GM18519 (cell line): ENCODE results near the gene SIPA1.

Experiments
- ATAC-seq: cut with Tn5 transposase; IDR thresholded peaks from one replicate; pipeline ENCODE4 v1.9.1; 2021; ENCODE audit warnings: mild to moderate bottlenecking, moderate library complexity; ENCODE audit not compliant: unreplicated experiment, low FRiP score

SIPA1 gene, protein sequence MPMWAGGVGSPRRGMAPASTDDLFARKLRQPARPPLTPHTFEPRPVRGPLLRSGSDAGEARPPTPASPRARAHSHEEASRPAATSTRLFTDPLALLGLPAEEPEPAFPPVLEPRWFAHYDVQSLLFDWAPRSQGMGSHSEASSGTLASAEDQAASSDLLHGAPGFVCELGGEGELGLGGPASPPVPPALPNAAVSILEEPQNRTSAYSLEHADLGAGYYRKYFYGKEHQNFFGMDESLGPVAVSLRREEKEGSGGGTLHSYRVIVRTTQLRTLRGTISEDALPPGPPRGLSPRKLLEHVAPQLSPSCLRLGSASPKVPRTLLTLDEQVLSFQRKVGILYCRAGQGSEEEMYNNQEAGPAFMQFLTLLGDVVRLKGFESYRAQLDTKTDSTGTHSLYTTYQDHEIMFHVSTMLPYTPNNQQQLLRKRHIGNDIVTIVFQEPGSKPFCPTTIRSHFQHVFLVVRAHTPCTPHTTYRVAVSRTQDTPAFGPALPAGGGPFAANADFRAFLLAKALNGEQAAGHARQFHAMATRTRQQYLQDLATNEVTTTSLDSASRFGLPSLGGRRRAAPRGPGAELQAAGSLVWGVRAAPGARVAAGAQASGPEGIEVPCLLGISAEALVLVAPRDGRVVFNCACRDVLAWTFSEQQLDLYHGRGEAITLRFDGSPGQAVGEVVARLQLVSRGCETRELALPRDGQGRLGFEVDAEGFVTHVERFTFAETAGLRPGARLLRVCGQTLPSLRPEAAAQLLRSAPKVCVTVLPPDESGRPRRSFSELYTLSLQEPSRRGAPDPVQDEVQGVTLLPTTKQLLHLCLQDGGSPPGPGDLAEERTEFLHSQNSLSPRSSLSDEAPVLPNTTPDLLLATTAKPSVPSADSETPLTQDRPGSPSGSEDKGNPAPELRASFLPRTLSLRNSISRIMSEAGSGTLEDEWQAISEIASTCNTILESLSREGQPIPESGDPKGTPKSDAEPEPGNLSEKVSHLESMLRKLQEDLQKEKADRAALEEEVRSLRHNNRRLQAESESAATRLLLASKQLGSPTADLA

DNA sequence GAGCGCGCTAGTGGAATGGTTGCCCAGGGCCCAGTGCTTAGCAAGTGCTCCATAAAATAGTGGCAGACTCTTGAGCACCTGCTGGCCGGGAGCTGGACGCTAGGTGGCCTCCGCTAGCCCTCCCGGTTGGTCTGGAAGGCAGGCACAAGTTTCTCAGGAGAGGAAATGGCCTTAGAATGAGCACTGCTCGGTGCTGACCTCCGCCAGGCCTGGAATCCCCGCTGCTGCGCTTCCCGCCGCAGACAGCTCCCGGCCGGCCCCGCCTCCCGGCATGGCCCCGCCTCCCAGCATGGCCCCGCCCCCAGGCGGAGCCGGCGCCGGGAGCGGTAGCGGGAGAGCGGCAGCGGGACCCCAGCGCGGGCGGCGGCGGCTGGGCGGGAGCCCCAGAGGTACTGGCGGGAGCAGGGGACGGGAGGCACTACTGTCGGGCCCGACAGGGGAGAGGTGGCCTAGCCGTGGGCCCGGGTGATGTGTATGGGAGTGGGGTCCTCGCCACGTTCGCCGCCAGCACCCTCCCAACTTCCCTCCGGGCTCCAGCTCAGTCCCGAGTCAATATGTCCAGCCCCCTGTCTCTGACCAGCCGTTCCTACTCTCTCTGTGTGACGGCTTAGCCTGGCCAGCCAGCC lies at the start of gene SIPA1:
Gene SIPA1, plus strand, starts transcription at position 308 of the 626 bp plus-strand sequence. CDS start 2,821 bp downstream, outside the sequence.
- no peak for ATAC-seq

- no peak for ATAC-seq
These were observed 49.5 kb upstream of the SIPA1 start for GRCh38 chr11:65588199-65589054.

DNA sequence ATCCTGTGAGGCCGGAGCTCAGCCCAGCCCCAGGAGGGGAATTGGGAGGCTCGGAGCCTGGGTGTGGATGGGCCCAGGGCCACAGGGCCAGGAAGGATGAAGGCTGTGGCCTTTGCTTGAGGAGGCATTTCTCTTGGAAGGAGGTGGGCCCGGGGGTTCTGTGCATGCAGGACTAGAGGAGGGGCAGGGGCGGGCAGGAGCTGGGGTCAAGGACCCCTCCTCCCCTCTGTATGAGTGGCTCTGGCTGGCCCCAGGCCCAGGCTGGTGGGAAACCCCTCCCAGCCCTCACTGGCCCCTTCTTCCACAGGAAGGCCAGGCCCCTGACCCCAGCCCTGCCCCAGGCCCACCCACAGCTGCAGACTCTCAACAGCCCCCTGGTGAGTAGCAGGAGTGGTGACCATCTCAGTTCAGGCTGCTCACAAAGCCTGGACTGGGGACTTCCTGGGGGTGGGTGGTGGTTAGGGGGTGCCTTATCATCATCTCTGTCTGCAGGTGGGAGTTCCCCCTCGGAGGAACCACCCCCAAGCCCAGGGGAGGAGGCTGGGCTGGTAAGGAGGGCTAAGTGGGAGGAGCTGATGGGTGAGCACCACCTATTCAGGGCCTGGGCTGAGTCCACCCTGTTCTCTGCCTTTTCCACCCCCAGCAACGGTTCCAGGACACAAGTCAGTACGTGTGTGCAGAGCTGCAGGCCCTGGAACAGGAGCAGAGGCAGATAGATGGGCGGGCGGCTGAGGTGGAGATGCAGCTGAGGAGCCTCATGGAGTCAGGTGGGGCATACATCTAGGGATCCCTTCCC lies 48.3 kb upstream of the SIPA1 start:
- no peak for ATAC-seq

- ATAC-seq = no peak
These were observed 47.6 kb upstream of the SIPA1 start for GRCh38 chr11:65590240-65590738.

- ATAC-seq = no peak
These were observed 45.7 kb upstream of the SIPA1 start for GRCh38 chr11:65591939-65592857.

- no peak for ATAC-seq
These were observed 44.9 kb upstream of the SIPA1 start for GRCh38 chr11:65592858-65593517.

- ATAC-seq = no peak
These were observed 44.1 kb upstream of the SIPA1 start for GRCh38 chr11:65593518-65594414.

DNA sequence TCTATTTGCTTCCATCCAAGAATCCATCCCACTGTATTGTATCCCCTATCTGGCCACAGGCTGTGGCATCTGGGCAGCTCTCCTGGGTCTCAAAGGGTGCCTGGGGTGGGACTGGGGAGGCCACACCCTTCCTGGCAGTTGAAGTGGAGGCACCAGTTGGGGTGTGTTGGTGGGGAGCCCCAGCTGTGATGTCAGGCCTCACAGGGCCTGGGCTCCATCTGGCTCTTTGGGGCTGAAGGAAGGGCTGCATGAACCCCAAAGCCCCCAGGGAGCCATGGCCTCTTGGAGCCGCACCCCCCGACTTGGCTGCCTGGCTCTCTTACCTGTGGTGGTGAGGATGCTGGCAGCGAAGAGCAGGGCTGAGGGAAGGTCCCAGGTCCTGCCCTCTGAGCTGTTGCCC lies 42.8 kb upstream of the SIPA1 start:
- no peak for ATAC-seq

DNA sequence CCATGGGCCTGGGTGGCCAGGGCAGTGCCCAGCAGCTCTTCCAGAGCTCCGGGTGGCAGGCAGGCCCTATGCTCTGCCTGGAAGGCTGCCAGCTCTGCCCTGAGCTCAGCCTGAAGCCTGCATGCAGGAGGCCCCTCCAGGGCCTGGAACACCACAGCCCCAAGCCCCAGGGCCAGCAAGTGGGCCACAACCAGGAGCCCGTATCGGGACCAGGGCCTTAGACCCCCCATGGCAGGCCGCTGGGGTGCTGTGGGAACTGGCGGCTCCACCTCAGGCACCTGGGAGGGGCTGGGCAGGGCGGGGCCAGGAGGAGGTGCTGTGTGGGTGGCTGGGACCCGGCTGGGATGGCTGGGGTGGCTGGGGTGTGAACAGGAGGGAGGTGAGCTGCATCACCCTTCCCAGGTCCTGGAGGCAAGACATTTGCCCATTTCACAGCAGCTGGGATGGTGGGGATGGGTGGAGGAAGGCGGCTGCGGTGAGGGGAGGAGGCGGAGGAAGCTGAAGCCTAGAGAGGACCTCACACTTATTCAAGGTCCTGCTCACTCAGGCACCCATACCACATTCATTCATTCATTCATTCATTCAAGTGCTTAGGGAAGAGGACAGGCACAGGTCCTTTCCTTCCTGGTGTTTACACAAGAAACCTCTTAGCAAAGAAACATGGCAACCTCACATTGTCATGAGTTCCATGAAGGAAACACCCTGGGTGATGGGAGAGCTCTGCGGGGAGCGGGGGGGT lies 42.2 kb upstream of the SIPA1 start, which contains the start of gene KCNK7:
Gene KCNK7, minus strand, starts transcription at position 258 of the 739 bp plus-strand sequence. Its CDS starts 28 bp downstream, at position 230.
- ATAC-seq = no peak

DNA sequence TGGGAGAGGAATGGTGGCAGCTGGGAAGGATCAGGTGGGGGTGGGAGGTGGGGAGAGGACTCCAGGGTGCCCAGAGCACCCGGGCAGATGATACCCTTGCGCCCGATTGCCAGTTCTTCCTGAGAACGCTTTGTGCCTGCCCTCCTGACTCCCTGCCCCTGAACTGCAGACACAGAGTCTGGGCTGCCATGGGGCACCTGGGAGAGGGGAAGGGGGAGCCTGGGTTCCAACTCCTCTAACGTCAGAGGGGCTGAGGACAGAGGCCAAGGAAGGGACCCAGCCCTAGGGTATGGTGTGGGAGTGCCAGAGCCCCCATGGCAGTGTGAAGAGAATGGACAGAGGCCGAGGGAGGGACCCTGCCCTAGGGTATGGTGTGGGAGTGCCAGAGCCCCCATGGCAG lies 41.4 kb upstream of the SIPA1 start:
- ATAC-seq = no peak

- ATAC-seq = no peak
These were observed 39.6 kb upstream of the SIPA1 start for GRCh38 chr11:65598258-65598699.

DNA sequence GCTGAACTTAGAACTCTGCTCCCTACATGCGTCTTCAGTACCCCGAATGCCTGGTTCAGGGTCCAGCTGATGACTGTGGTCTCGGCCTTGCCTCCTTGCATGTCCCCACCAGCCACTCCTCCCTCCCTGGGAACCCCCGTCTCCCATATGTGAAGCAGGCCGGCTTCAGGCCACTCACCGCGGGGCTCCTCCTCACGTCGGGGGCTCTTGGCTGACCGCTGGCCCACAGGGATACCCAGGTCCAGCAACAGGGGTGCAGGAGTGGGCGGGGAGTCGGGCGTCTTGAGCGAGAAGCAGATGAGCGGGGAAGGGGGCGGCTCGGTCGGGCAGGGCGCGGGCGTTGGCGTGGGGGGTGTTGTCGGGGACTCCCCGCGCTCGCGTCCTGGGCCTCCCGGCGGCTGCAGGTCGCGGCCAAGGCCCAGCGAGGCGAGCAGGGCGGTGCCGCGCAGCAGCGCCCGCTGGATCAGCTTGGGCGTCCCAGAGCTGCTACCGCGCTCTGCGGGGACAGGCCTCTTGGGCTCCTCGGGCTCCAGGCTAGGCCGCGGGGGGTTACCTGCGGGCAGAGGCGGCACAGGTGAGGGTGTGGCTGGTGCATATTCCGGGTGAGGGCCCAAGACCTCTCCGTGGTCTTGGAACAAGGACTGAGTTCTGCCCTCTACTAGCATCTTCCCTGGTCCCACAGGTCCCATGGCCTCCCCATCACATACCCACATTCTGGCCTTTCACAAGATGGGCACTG lies 38.5 kb upstream of the SIPA1 start:
- no peak for ATAC-seq

DNA sequence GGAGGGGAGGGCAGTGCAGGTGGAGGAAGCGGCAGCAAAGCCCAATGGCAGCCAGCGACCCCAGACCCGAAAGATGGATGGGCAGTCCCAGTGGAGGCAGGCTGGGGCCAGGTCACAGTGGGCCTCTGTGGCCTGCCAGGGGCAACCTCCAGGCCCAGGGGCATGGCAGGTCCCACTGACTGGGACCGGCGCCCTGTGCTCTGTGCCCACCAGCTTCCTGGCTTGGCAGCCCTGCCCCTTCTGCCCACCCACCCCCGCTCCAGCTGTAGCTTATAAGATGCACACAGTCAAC lies 38.0 kb upstream of the SIPA1 start:
- ATAC-seq = no peak

GRCh38 chr11:65604258-65604657 lies 33.6 kb upstream of the SIPA1 start:
- no peak for ATAC-seq
